ENCODE results near the gene PPP1R16B.
A peak's percentile ranks its signal among the peaks of the same experiment; 100 is the strongest.

The PPP1R16B gene

DNA sequence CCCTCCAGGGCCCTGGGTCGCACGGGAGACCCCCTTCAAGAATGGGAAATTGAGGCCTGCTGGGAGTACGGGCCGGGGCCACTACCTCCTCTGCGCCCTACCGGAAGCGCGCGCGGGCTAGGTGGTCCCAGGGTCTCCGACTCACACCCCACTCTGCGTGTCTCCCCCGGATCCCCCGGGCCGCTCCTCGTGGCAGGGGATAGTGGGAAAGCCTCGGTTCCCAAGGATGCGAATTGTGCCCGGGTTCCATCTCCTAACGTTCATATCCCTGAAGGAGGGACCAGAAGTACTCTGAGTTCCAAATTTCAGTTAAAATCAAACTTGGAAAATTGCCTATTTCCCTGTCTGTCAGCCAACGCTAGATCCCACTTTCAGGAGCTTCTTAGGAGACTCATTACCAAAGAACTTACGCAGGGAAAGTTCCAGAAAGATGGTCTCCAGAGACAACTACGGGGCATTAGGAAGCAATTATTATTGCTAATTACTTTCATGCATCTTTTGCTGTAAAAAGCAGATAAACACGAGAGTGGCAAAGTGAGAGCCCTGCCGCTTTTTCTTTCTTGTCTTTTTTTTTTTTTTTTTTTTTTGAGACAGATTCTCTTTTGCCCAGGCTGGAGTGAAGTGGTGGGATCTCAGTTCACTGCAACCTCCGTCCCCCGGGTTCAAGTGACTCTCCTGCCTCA lies 121.6 kb downstream of the PPP1R16B start (continued):
- TF ChIP-seq, protein P1, sequence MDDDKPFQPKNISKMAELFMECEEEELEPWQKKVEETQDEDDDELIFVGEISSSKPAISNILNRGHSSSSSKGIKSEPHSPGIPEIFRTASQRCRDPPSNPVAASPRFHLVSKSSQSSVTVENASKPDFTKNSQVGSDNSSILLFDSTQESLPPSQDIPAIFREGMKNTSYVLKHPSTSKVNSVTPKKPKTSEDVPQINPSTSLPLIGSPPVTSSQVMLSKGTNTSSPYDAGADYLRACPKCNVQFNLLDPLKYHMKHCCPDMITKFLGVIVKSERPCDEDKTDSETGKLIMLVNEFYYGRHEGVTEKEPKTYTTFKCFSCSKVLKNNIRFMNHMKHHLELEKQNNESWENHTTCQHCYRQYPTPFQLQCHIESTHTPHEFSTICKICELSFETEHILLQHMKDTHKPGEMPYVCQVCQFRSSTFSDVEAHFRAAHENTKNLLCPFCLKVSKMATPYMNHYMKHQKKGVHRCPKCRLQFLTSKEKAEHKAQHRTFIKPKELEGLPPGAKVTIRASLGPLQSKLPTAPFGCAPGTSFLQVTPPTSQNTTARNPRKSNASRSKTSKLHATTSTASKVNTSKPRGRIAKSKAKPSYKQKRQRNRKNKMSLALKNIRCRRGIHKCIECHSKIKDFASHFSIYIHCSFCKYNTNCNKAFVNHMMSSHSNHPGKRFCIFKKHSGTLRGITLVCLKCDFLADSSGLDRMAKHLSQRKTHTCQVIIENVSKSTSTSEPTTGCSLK (tag by site-specific recombination; IDR thresholded peaks at IDR 0.05): no peak
- TF ChIP-seq ZNF660 (tag by site-specific recombination; IDR thresholded peaks at IDR 0.05): no peak
- no peak; the same call in 1 of the 2 replicates for TF ChIP-seq ZNF362 (tag by site-specific recombination; IDR thresholded peaks at IDR 0.05)
- TF ChIP-seq KLF7 (tag by site-specific recombination; IDR thresholded peaks at IDR 0.05; ENCODE audit: borderline replicate concordance): no peak
- TF ChIP-seq KLF9 (tag by site-specific recombination; IDR thresholded peaks at IDR 0.05; ENCODE audit: low read depth): no peak
- TF ChIP-seq ZNF776 (tag by site-specific recombination; IDR thresholded peaks at IDR 0.05; ENCODE audit: borderline replicate concordance): no peak

GRCh38 chr20:38927902-38928578 lies 122.5 kb downstream of the PPP1R16B start:
- ChIA-PET POLR2A (interaction anchor here (0.8 to 3.8 kb wide), 2 partner anchors 8 to 34 kb away, joined by 3 to 37 read pairs; partner anchors contain the start of gene DHX35), CTCF (interaction anchor here (0.6 to 8.6 kb wide), 4 partner anchors 33 to 121 kb away, joined by 3 to 75 read pairs (median 3); no protein-coding TSS in a partner anchor)
- Histone ChIP-seq H3K9me3 (ENCODE audit: control insufficient read depth, insufficient read depth, low read depth, low read length) (no peaks in the 10 kb centered on the region), H3K4me3 (ENCODE audit: low read depth, low read length) (peak overlapping the region; percentile 86), H3K4me1 (ENCODE audit: control insufficient read depth, insufficient read depth, low read length) (peaks cover 4% of the 10 kb centered on the region; the same call in 1 of the 2 replicates), H3K36me3 (ENCODE audit: control insufficient read depth in 2 of 2, insufficient read depth in 1 of 2, low read length in 2 of 2) (peaks cover 0 to 30% of the 10 kb centered on the region in 2 experiments; a peak in 2 of 3 replicates), H3K27ac (ENCODE audit: extremely low read depth, low read depth, low read length) (no peak overlapping the region; the same call in 1 of the 2 replicates)
- TF ChIP-seq ZNF146 (tag by site-specific recombination; IDR thresholded peaks at IDR 0.05) (no peak), HIC1 (tag by site-specific recombination; IDR thresholded peaks at IDR 0.05) (0 out of 2 replicates have a peak, but pooled peaks have one; percentile 36), ZNF645 (tag by site-specific recombination; IDR thresholded peaks at IDR 0.05) (no peak), ZNF600 (tag by site-specific recombination; IDR thresholded peaks at IDR 0.05) (peak; percentile 78), KLF16 (tag by site-specific recombination; IDR thresholded peaks at IDR 0.05) (0 out of 2 replicates have a peak, but pooled peaks have one; percentile 24), ZNF211 (tag by site-specific recombination; IDR thresholded peaks at IDR 0.05; ENCODE audit: low read depth) (no peak), ZIC2 (tag by site-specific recombination; IDR thresholded peaks at IDR 0.05) (no peak), OVOL3 (tag by site-specific recombination; IDR thresholded peaks at IDR 0.05) (no peak), ZNF324 (tag by site-specific recombination; IDR thresholded peaks at IDR 0.05) (no peak), ZNF830 (tag by site-specific recombination; IDR thresholded peaks at IDR 0.05; ENCODE audit: low read depth) (no peak), ZNF239 (tag by site-specific recombination; IDR thresholded peaks at IDR 0.05) (no peak), KLF1 (tag by site-specific recombination; IDR thresholded peaks at IDR 0.05) (0 out of 2 replicates have a peak, but pooled peaks have one; percentile 7), ZNF514 (tag by site-specific recombination; IDR thresholded peaks at IDR 0.05) (no peak), SALL2 (tag by site-specific recombination; IDR thresholded peaks at IDR 0.05; ENCODE audit: borderline replicate concordance) (no peak), ZNF23 (tag by site-specific recombination; IDR thresholded peaks at IDR 0.05; ENCODE audit: borderline replicate concordance) (no peak), KLF9 (tag by site-specific recombination; IDR thresholded peaks at IDR 0.05; ENCODE audit: low read depth) (peak; percentile 88)
